A549 (cell line): Measurements from ENCODE around the gene ANKRD18B. TPM values are rescaled to one million over a fixed set of nuclear protein-coding genes. Genes with fewer than 3 reads are reported as not detected.
"Not testable (repeated sequence)": the region's sequence is repeated elsewhere in the genome, so short reads cannot be mapped to it uniquely, and the experiment has no call there.

Experiments used
- ATAC-seq, 2 experiments: fragments of 200-7000 bp in 1 of 2; fragments of >200 bp in 1 of 2; cut with Nextera tagmentation in 1 of 2; cut with Tn5 transposase in 1 of 2; 3 replicates each; pipeline versions ENCODE4 v1.8.0 to v1.9.1; 2018 to 2020; ENCODE audit warnings: mild to moderate bottlenecking in 1 of 2, moderate library complexity in 1 of 2
- CTCF ChIA-PET: fragments of 300-600 bp; sonication (Branson Sonifier 250); formaldehyde crosslinking; extraction: SDS; loops from one replicate; lab custom pipeline; 2021; ENCODE audit warnings: antibody characterized with exemption, inconsistent platforms; lab: Yijun Ruan, JAX
- POLR2A ChIA-PET: fragments of 350-600 bp; formaldehyde crosslinking; extraction: SDS; loops from one replicate; lab custom pipeline; 2021; ENCODE audit warnings: antibody characterized with exemption, inconsistent platforms; lab: Yijun Ruan, JAX
- DNase-seq, 2 experiments: peaks; one replicate each; pipeline versions ENCODE4 v3.0.0 to v3.0.0-alpha.2; 2011 to 2016; ENCODE audit warnings: low read depth in 1 of 2, low spot score in 1 of 2
- FAIRE-seq: peaks from 2 replicates; lab custom pipeline; 2011; peaks lifted over from hg19 to GRCh38; lab: Jason Lieb, UNC
- H3K27ac ChIP-seq, 2 experiments: fragments of >200 bp; sonication (Bioruptor Twin); formaldehyde crosslinking; 3 replicates each; pipeline ENCODE4 v1.5.1; 2016 to 2017
- H3K4me1 ChIP-seq: fragments of >200 bp; sonication (Bioruptor Twin); formaldehyde crosslinking; 3 replicates; pipeline ENCODE4 v1.6.1; 2016
- H3K4me2 ChIP-seq: fragments of >200 bp; sonication (Bioruptor Twin); formaldehyde crosslinking; 3 replicates; pipeline ENCODE4 v1.6.1; 2016
- H3K4me3 ChIP-seq: fragments of >200 bp; sonication (Bioruptor Twin); formaldehyde crosslinking; 3 replicates; pipeline ENCODE4 v1.5.1; 2016
- H3K9me3 ChIP-seq: fragments of >200 bp; sonication (Bioruptor Twin); formaldehyde crosslinking; 3 replicates; pipeline ENCODE4 v1.6.1; 2016
- BCL3 ChIP-seq: fragments of >200 bp; sonication (Bioruptor Twin); formaldehyde crosslinking; IDR thresholded peaks from 3 replicates; pipeline ENCODE4 v1.6.1; 2016
- BHLHE40 ChIP-seq: IDR thresholded peaks from 2 replicates; pipeline ENCODE4 v1.6.1; 2012; ENCODE audit warnings: low read depth, low read length, inconsistent platforms
- CTCF ChIP-seq: fragments of >200 bp; sonication (Bioruptor Twin); formaldehyde crosslinking; IDR thresholded peaks from 3 replicates; pipeline ENCODE4 v1.5.1; 2016
- FOSL2 ChIP-seq, 2 experiments: fragments of 450-650 bp in 1 of 2; fragments of >200 bp in 1 of 2; sonication (Bioruptor Twin) in 1 of 2; formaldehyde crosslinking; IDR thresholded peaks; 2 replicates each; pipeline versions ENCODE4 v1.5.0 to v1.6.1; 2016 to 2020; ENCODE audit warnings: mild to moderate bottlenecking in 1 of 2, moderate library complexity in 1 of 2
- HOXB5 ChIP-seq: fragments of 250-450 bp; sonication (Bioruptor Pico); IDR thresholded peaks from 2 replicates; pipeline ENCODE4 v1.5.0; 2020; ENCODE audit warnings: mild to moderate bottlenecking, moderate library complexity
- MAZ ChIP-seq: fragments of 150-350 bp; IDR thresholded peaks from 2 replicates; pipeline ENCODE4 v1.6.1; 2014; ENCODE audit warnings: antibody characterized with exemption, low read depth, low read length, borderline replicate concordance
- ZC3H11A ChIP-seq: fragments of 450-650 bp; IDR thresholded peaks from 2 replicates; pipeline ENCODE4 v1.6.1; 2014; ENCODE audit warnings: antibody characterized with exemption, mild to moderate bottlenecking
- ZNF302 ChIP-seq: fragments of 250-450 bp; sonication (Bioruptor Pico); IDR thresholded peaks from 2 replicates; pipeline ENCODE4 v1.9.0; 2021; ENCODE audit warnings: inconsistent platforms, mild to moderate bottlenecking, moderate library complexity
- ZSCAN20 ChIP-seq: fragments of 250-450 bp; sonication (Bioruptor Pico); IDR thresholded peaks from 2 replicates; pipeline ENCODE4 v1.8.0; 2022; ENCODE audit warnings: mild to moderate bottlenecking, moderate library complexity
- WGBS: methylation state at CpG from one replicate; pipeline ENCODE4 v1.1.6; 2017; ENCODE audit errors: missing lambda C conversion rate; 5-methylcytosine and 5-hydroxymethylcytosine counted together
- polyA plus RNA-seq, 4 experiments: library from polyadenylated mRNA; depleted of rRNA in 3 of 4; stranded (reverse); fragments of >200 nt; fragmentation: RNase III in 1 of 4; extraction: RNeasy Plus Mini Kit Qiagen cat#74134 plus additional on column Dnase treatment in 1 of 4; gene quantifications; 2 replicates in 3 of 4; 3 replicates in 1 of 4; pipeline ENCODE4 v1.2.3, GENCODE V29; 2011 to 2017

Gene ANKRD18B
- polyA plus RNA-seq, 2 of the 4 experiments (the other 2 are of a cell fraction) = 5.6 to 12.6 TPM

DNA sequence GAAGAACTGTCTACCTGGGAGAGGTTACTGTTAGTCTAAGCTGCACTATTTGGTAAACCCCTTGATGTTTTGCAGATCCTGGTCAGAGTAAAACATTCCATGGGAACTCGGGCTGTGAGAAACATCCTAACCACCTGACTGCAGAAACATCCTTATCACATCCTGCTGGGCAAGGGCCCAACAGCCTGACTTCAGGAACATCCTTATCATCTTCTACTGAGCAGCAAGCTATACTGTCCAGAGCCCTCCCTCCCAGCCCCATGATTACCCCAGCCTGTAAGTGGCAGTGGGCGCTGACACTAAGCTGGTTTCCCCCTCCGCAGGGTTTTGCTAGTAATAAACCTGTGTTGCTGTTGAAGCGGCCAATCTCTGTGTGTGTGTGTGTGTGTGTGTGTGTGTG lies 80.9 kb downstream of the ANKRD18B start:
- CTCF ChIA-PET = interaction anchor here (1.2 to 3.5 kb wide), 3 partner anchors 13 to 117 kb away, joined by 4 to 16 read pairs (median 6); no protein-coding TSS in a partner anchor

GRCh38 chr9:33611358-33611757 lies 87.3 kb downstream of the ANKRD18B start:
- FAIRE-seq = no peak
- ChIA-PET CTCF (interaction anchor here (1.2 to 1.8 kb wide), 3 partner anchors 13 to 120 kb away, joined by 3 to 8 read pairs (median 7); no protein-coding TSS in a partner anchor), POLR2A (no interaction called here)
- no peak for TF ChIP-seq ZSCAN20 (CRISPR knock-in tag)
- no peak for TF ChIP-seq BHLHE40
- TF ChIP-seq BCL3 = no peak
- TF ChIP-seq HOXB5 (CRISPR knock-in tag) = no peak
- TF ChIP-seq FOSL2 (IDR thresholded peaks at IDR 0.05) = no peak
- no peak for TF ChIP-seq FOSL2 (CRISPR knock-in tag; IDR thresholded peaks at IDR 0.05)
- TF ChIP-seq ZC3H11A = no peak
- TF ChIP-seq CTCF = no peak
- WGBS = 20% methylated on average over 1 of the region's 1 CpG
- DNase-seq = no peak
- no peak overlapping the region for H3K27ac ChIP-seq
- 0 out of 3 replicates have a peak, but pooled peaks cover 5% of the 10 kb centered on the region for H3K9me3 ChIP-seq
- ATAC-seq = no peak
- no peaks in the 10 kb centered on the region for H3K4me1 ChIP-seq
- no peak overlapping the region for H3K4me3 ChIP-seq
- H3K4me2 ChIP-seq = no peak overlapping the region

More for the DNA sequence above, 80.9 kb downstream of the ANKRD18B start:
- H3K9me3 ChIP-seq, FAIRE-seq, DNase-seq, H3K4me1 ChIP-seq, POLR2A ChIA-PET, H3K27ac ChIP-seq, H3K4me3 ChIP-seq, ATAC-seq, H3K4me2 ChIP-seq: not testable (repeated sequence)
- WGBS = 89% methylated on average over 3 of the region's 4 CpGs

DNA sequence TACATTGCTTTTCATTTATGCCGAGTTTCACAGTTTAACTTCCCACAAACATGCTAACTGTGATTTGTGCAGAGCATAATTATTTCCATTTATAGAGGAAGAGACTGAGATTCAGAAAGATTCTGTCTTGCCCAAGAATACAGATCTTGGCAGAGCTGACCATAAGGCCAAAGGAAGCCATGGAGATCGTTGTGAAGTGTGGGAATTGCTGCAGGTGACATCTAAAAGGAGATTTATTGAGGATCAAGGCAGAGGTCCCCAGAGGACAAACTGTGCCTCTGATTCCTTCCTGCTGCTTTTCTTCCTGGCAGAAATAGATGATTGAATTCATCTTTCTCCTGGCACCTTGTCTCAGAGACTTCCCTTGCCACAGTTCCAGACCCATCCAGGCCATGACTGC lies 88.4 kb downstream of the ANKRD18B start:
- POLR2A ChIA-PET, H3K9me3 ChIP-seq, H3K4me3 ChIP-seq, H3K4me2 ChIP-seq, H3K27ac ChIP-seq, ATAC-seq, H3K4me1 ChIP-seq, DNase-seq: not testable (repeated sequence)
- peak; percentile 13 for FAIRE-seq
- CTCF ChIA-PET = interaction anchor here (0.7 to 1.8 kb wide), 4 partner anchors 11 to 119 kb away, joined by 3 to 8 read pairs (median 5); no protein-coding TSS in a partner anchor
- 38% methylated on average over 2 of the region's 2 CpGs for WGBS

DNA sequence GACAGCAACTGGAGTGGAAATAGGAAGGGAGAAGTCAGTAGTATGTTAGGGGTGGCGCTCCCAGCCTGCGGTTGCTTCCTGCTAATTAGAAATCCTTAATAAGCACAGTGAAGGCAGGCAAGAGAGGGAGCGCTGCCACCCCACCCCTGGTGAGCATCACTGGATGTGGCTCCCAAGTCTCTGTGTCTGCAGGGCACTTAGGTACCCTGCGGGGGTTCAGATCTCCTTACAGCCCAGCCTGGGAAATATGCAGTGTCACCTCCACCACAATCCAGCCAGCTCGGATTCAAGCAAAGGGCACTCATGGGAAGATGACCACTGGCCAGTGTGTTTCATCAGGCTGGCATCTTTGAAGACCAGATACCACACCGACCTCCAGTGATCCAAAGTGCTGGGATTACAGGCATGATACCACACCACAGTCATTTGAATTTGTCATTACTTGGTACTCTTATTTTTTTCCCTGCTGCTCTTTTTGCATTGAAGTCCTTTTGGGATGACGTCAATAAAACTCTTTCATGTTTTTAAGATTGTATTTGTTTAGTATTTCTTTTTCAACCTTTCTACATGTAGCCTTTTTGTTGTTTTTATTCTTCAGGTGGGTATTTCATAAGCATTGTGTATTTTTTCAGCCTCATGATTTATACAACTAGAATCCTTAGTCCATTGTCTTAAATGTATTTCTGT lies 90.1 kb downstream of the ANKRD18B start:
- Histone ChIP-seq H3K27ac (no peak overlapping the region), H3K9me3 (0 out of 3 replicates have a peak, but pooled peaks cover 5% of the 10 kb centered on the region), H3K4me1 (peaks cover 2% of the 10 kb centered on the region), H3K4me3 (no peak overlapping the region), H3K4me2 (no peak overlapping the region)
- TF ChIP-seq MAZ = no peak
- TF ChIP-seq ZNF302 (CRISPR knock-in tag) = no peak
- CTCF ChIA-PET = interaction anchor here (1.3 kb wide), 1 partner anchor 10 kb away, joined by 3 read pairs; no protein-coding TSS in a partner anchor
- FAIRE-seq (no peak), ATAC-seq (no peak), DNase-seq (no peak)
- 78% methylated on average over 7 of the region's 7 CpGs for WGBS
- POLR2A ChIA-PET = no interaction called here

GRCh38 chr9:33618370-33618769 lies 94.3 kb downstream of the ANKRD18B start:
- ATAC-seq, DNase-seq, H3K9me3 ChIP-seq, POLR2A ChIA-PET, FAIRE-seq, H3K4me2 ChIP-seq, H3K4me3 ChIP-seq: not testable (repeated sequence)
- peaks cover 23% of the 10 kb centered on the region for H3K4me1 ChIP-seq
- WGBS = 92% methylated on average over 9 of the region's 9 CpGs
- peak overlapping the region; percentile 75 to 90; a peak in 4 of 6 replicates for H3K27ac ChIP-seq
- CTCF ChIA-PET = interaction anchor here (0.6 to 15.0 kb wide), 6 partner anchors 15 to 331 kb away, joined by 3 to 471 read pairs (median 3); no protein-coding TSS in a partner anchor
